Stimulated activated CD8-positive, alpha-beta memory T cell treated with anti-CD3 and anti-CD28 coated beads, Interleukin-15, amount 100 ng/mL, for 48 hours (primary cell): ENCODE results near the gene RASSF3.
"Not testable (repeated sequence)": the region's sequence is repeated elsewhere in the genome, so short reads cannot be mapped to it uniquely, and the experiment has no call there.

ENCODE experiments used
- DNase-seq, 2 donors: peaks; one replicate each; pipeline ENCODE4 v3.0.0-alpha.2; 2020; ENCODE audit warnings: low read depth in 2 of 2

Gene RASSF3

GRCh38 chr12:64595863-64596793 is 14.2 kb upstream of the RASSF3 start:
- DNase-seq = no peak

GRCh38 chr12:64598831-64599230 is 11.5 kb upstream of the RASSF3 start:
- DNase-seq = no peak

GRCh38 chr12:64600164-64600561 is 10.1 kb upstream of the RASSF3 start:
- DNase-seq = no peak

GRCh38 chr12:64603183-64603841 is 7.0 kb upstream of the RASSF3 start:
- DNase-seq = no peak

- DNase-seq = no peak
Measured at GRCh38 chr12:64608901-64609535, 1.3 kb upstream of the RASSF3 start.

- no peak for DNase-seq
Measured at GRCh38 chr12:64609536-64610078, 688 bp upstream of the RASSF3 start.

GRCh38 chr12:64610660-64611340 is 505 bp downstream of the RASSF3 start:
- peak; percentile 60 to 63 for DNase-seq

- DNase-seq = no peak
Measured at GRCh38 chr12:64611341-64612284, 1.3 kb downstream of the RASSF3 start.

GRCh38 chr12:64612843-64613242 is 2.5 kb downstream of the RASSF3 start:
- no peak for DNase-seq

- DNase-seq = not testable (repeated sequence)
Measured at GRCh38 chr12:64613775-64614398, 3.6 kb downstream of the RASSF3 start.

- DNase-seq = no peak
Measured at GRCh38 chr12:64616201-64616600, 5.9 kb downstream of the RASSF3 start.

- DNase-seq = no peak
Measured at GRCh38 chr12:64618953-64619590, 8.8 kb downstream of the RASSF3 start.

GRCh38 chr12:64621257-64621942 is 11.1 kb downstream of the RASSF3 start:
- DNase-seq = no peak

- no peak for DNase-seq
Measured at GRCh38 chr12:64624035-64624434, 13.7 kb downstream of the RASSF3 start.

- no peak for DNase-seq
Measured at GRCh38 chr12:64625243-64626077, 15.2 kb downstream of the RASSF3 start.

GRCh38 chr12:64626588-64626987 is 16.3 kb downstream of the RASSF3 start:
- DNase-seq = not testable (repeated sequence)

- DNase-seq = no peak
Measured at GRCh38 chr12:64627771-64628170, 17.5 kb downstream of the RASSF3 start.

GRCh38 chr12:64631197-64631596 is 20.9 kb downstream of the RASSF3 start:
- no peak for DNase-seq
